Stimulated activated naive CD8-positive, alpha-beta T cell treated with anti-CD3 and anti-CD28 coated beads, Interleukin-15, amount 100 ng/mL, for 72 hours (primary cell): ENCODE data around the gene TSC1.

ENCODE experiments used
- ATAC-seq: fragments of 150-1000 bp; cut with Tn5 transposase; 2 replicates; pipeline ENCODE4 v1.10.0; 2021; ENCODE audit warnings: mild to moderate bottlenecking, moderate library complexity
- DNase-seq, 2 donors: peaks; one replicate each; pipeline ENCODE4 v3.0.0; 2021 to 2022
- H3K27ac Mint-ChIP-seq, 2 donors: one replicate each; pipeline ENCODE4 v1.8.0; 2022; ENCODE audit warnings: mild to moderate bottlenecking in 2 of 2, mixed read lengths in 2 of 2, moderate library complexity in 2 of 2
- H3K27me3 Mint-ChIP-seq: one replicate; pipeline ENCODE4 v1.8.0; 2022; ENCODE audit warnings: mixed read lengths
- H3K4me1 Mint-ChIP-seq: one replicate; pipeline ENCODE4 v1.8.0; 2022; ENCODE audit warnings: mild to moderate bottlenecking, mixed read lengths
- H3K4me3 Mint-ChIP-seq, 2 donors: one replicate each; pipeline ENCODE4 v1.8.0; 2022; ENCODE audit warnings: mild to moderate bottlenecking in 2 of 2, mixed read lengths in 2 of 2, moderate library complexity in 1 of 2
- H3K9me3 Mint-ChIP-seq, 2 donors: one replicate each; pipeline ENCODE4 v1.8.0; 2022; ENCODE audit warnings: mixed read lengths in 2 of 2

The TSC1 gene

DNA sequence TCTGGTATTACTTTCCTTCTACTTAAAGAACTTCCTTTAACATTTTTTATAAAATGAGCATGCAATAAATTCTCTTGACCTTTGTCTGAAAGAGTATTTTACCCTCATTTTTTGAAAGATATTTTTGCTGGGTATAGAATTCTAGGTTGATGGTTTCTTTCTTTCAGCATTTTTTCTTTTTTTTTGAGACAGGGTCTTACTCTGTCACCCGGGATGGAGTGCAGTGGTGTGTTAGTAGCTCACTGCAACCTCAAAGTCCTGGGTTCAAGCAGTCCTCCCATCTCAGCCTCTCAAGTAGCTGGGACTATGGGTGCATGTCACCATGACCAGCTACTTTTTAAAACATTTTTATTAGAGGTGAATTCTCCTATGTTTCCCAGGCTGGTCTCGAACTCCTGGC, 10.7 kb upstream of the TSC1 start:
- H3K27me3 Mint-ChIP-seq, result no peaks in the 10 kb centered on the region
- H3K4me1 Mint-ChIP-seq, result no peaks in the 10 kb centered on the region
- H3K4me3 Mint-ChIP-seq, result no peak overlapping the region
- DNase-seq (no peak), ATAC-seq (no peak)
- H3K27ac Mint-ChIP-seq, result no peak overlapping the region
- peaks cover 5 to 12% of the 10 kb centered on the region in 2 donors for H3K9me3 Mint-ChIP-seq

DNA sequence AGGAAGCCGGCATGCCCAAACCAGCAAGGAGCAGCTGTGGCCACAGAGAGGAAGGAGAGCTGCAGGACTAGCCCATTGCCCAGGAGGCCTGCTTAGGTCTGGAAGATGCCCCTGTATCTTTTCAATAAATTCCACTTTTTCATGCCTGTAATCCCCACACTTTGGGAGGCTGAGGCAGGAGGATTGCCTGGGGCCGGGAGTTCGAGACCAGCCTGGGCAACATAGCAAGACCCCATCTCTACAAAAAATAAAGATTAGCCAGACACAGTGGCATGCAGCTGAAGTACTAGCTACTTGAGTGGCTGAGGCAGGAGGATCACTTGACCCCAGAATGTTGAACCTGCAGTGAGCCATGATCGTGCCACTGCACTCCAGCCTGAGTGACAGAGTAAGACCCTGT, 5.3 kb upstream of the TSC1 start:
- H3K9me3 Mint-ChIP-seq, result no peaks in the 10 kb centered on the region
- no peak for ATAC-seq
- H3K27me3 Mint-ChIP-seq, result no peaks in the 10 kb centered on the region
- no peak overlapping the region for H3K4me3 Mint-ChIP-seq
- DNase-seq, result no peak
- peaks cover 7% of the 10 kb centered on the region for H3K4me1 Mint-ChIP-seq
- H3K27ac Mint-ChIP-seq, result no peak overlapping the region

GRCh38 chr9:132948482-132949050, 4.2 kb upstream of the TSC1 start:
- no peaks in the 10 kb centered on the region for H3K9me3 Mint-ChIP-seq
- no peaks in the 10 kb centered on the region for H3K27me3 Mint-ChIP-seq
- ATAC-seq, result no peak
- DNase-seq, result no peak
- H3K27ac Mint-ChIP-seq, result no peak overlapping the region
- no peak overlapping the region for H3K4me3 Mint-ChIP-seq
- peaks cover 18% of the 10 kb centered on the region for H3K4me1 Mint-ChIP-seq

DNA sequence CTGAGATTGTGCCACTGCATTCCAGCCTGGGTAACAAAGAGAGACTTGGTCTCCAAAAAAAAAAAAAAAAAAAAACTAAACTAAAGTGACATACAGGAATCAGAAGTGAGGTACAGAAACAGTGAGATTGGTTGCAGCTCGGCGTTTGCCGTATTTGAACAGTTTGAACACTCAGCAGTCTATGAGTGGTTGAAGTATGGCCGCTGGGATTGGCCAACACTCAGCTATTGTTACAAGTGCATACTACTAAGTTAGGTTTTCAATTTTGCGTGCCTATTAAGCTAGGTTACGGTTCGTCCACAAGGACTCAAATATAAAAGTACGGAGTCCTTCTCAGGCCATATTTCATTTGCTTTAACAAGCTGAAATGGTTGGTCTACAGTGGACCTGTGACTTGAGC, 3.3 kb upstream of the TSC1 start:
- Mint-ChIP-seq H3K9me3 (no peaks in the 10 kb centered on the region), H3K27ac (no peak overlapping the region), H3K27me3 (no peaks in the 10 kb centered on the region), H3K4me3 (no peak overlapping the region), H3K4me1 (peaks cover 26% of the 10 kb centered on the region)
- no peak for DNase-seq
- ATAC-seq, result no peak

GRCh38 chr9:132946631-132947295, 2.3 kb upstream of the TSC1 start:
- ATAC-seq, result no peak
- Mint-ChIP-seq H3K9me3 (no peaks in the 10 kb centered on the region), H3K27ac (no peak overlapping the region), H3K4me3 (no peak overlapping the region), H3K4me1 (peaks cover 35% of the 10 kb centered on the region), H3K27me3 (no peaks in the 10 kb centered on the region)
- DNase-seq, result no peak

DNA sequence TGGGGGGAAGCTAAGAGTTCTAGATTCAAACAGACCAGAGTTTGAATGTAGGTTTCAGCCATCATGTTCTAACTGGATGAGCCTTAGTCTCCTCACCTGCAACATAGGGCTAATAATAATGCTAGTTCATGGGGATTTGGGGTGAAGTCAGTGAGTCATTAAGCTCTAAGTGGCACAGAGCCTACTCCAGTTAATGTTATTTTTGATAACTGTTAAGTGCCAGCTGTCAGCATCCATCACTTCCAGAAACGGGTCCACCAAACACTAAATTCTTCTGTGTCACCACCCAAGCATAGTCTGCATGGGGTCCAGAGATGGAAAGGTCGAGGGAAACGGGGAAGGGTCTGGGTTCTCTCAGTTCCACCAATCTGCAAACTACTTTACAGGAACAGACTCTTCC, 1.8 kb upstream of the TSC1 start:
- ATAC-seq (no peak), DNase-seq (no peak)
- Mint-ChIP-seq H3K4me3 (no peak overlapping the region), H3K27me3 (no peaks in the 10 kb centered on the region), H3K9me3 (no peaks in the 10 kb centered on the region), H3K27ac (no peak overlapping the region), H3K4me1 (peaks cover 39% of the 10 kb centered on the region)

- Mint-ChIP-seq H3K27me3 (no peaks in the 10 kb centered on the region), H3K4me3 (peak overlapping the region; percentile 94 to 97), H3K9me3 (no peaks in the 10 kb centered on the region), H3K27ac (peak overlapping the region; percentile 100), H3K4me1 (peaks cover 39% of the 10 kb centered on the region)
- ATAC-seq (peak; percentile 62), DNase-seq (no peak)
Observed at GRCh38 chr9:132945186-132946130, 1.0 kb upstream of the TSC1 start.

- H3K4me1 Mint-ChIP-seq, result peaks cover 39% of the 10 kb centered on the region
- H3K27ac Mint-ChIP-seq, result peak overlapping the region; percentile 78 to 100
- DNase-seq (peak in 1 of 2 donors; percentile 5), ATAC-seq (peak; percentile 3)
- H3K4me3 Mint-ChIP-seq, result peak overlapping the region; percentile 94 to 97
- H3K27me3 Mint-ChIP-seq, result no peaks in the 10 kb centered on the region
- H3K9me3 Mint-ChIP-seq, result no peaks in the 10 kb centered on the region
Observed at GRCh38 chr9:132943651-132944293, 644 bp downstream of the TSC1 start.

DNA sequence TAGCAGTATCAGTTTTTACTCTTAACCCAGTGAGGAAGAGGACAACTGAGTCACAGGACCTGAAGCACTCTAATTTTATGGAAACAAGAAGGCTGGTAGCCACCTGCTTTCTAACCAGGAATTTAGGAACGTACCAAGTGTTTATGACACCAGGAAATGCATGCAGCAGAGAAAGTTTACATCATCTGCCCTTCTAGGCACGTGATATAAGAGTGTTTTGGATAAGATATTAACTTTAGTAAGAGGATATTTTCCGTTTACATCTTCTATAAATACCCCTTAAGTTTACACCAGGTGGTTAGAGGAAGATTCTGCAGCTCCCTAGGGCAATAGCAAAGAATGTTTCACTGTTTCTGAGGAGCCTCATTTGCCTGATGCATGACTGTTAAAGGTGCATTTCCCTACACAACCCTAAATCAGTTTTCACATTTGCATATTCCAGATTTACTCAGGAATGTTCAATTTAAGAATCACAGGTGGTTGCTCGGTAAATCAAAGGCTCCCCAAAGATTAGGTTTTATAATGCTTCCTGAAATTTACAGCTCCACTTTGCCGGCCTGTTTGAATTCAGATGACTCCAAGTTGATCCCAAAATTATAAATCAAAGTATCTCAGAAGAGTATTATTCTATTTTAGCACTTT, 1.8 kb downstream of the TSC1 start:
- H3K4me1 Mint-ChIP-seq, result peaks cover 39% of the 10 kb centered on the region
- no peaks in the 10 kb centered on the region for H3K9me3 Mint-ChIP-seq
- no peak for DNase-seq
- H3K27me3 Mint-ChIP-seq, result no peaks in the 10 kb centered on the region
- ATAC-seq, result no peak
- H3K27ac Mint-ChIP-seq, result no peak overlapping the region
- H3K4me3 Mint-ChIP-seq, result peak overlapping the region in 1 of 2 donors; percentile 24

DNA sequence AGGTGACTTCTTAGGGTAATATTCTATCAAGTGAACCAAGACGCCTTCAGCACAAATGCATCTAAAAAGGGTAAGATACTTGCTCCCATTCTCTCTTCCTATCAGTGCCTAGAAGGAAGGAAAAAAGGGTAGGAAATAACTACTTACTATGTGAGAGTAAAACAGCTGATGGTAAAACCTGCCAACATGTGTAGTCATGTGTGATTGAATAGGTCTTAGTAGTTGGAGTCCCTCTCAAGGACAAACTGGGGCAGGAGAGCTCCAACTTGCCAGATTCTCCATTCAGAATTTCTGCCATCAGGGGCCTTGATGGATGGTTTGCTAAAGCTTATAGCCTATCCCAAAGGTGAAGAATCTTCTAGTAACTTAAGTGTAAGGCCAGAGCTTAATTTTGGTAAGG, 5.2 kb downstream of the TSC1 start:
- Mint-ChIP-seq H3K4me1 (peaks cover 28% of the 10 kb centered on the region), H3K9me3 (no peaks in the 10 kb centered on the region), H3K27ac (no peak overlapping the region), H3K27me3 (no peaks in the 10 kb centered on the region), H3K4me3 (no peak overlapping the region)
- DNase-seq, result no peak
- ATAC-seq, result no peak

- ATAC-seq (no peak), DNase-seq (no peak)
- Mint-ChIP-seq H3K4me3 (no peak overlapping the region), H3K27ac (no peak overlapping the region), H3K9me3 (no peaks in the 10 kb centered on the region), H3K27me3 (no peaks in the 10 kb centered on the region), H3K4me1 (peaks cover 12% of the 10 kb centered on the region)
Observed at GRCh38 chr9:132937463-132937901, 6.9 kb downstream of the TSC1 start.

DNA sequence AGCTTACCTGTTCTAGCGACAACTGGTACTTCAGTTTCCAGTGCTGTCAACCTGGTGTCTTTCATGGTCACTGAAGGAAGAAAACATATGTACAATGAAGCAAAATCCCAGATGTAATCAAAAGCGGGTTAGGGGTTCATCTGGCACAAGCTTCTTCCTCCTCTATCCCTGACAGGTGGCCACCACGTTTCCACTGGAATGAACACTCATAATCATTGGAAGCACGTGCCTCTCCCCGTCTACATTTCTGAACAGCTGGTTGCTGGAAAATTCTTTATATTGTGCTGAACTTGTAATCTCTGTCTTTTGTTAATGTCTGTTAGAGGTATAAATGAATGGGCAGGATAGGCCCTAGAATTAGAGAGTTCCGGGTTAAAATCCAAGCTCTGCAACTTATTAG, 9.4 kb downstream of the TSC1 start:
- Mint-ChIP-seq H3K27me3 (no peaks in the 10 kb centered on the region), H3K27ac (no peak overlapping the region), H3K4me3 (no peak overlapping the region), H3K4me1 (no peaks in the 10 kb centered on the region), H3K9me3 (no peaks in the 10 kb centered on the region)
- ATAC-seq, result no peak
- no peak for DNase-seq

DNA sequence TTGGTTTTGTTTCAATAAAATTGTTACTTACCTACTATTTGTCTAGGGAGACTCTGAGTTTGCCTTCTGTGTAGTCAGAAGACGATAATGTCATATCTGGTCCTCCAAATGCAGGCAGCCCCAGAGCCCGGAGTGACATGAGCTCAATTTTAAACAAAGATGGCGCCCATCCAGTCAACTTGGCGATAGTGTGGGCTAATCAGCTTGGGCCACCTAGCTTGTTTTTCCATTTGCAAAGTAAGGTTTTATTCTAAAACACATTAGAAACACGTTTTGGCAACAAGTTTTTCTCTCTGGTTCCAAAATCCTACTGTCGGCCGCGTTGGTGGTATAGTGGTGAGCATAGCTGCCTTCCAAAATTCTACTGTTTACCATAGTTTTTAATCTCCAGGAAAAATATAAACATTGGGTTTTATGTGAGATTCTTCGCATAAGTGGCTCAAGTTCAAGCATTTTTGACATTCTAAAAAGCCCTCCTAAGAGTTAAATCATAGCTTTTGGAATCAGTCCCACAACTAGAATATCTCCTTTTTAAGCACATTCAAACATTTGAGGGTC, 13.2 kb downstream of the TSC1 start:
- no peaks in the 10 kb centered on the region for H3K4me1 Mint-ChIP-seq

DNA sequence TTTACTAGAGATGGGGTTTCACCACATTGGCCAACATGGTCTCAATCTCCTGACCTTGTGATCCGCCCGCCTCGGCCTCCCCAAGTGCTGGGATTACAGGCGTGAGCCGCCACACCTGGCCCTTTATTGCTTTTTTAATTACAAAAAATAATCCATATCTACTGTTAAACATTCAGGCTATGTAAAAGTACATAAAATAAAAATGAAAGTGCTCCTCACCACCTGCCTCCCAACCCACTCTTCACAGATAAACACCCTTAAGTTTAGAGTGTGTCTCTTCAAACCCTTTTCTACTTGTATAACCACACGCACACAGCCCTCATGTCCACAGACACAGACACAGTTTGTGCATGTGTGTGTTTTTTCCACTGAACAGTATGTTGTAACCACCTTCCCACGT, 16.7 kb downstream of the TSC1 start:
- no peak overlapping the region for H3K4me3 Mint-ChIP-seq
- H3K27ac Mint-ChIP-seq, result no peak overlapping the region
- no peak for ATAC-seq
- H3K4me1 Mint-ChIP-seq, result no peaks in the 10 kb centered on the region
- H3K9me3 Mint-ChIP-seq, result no peaks in the 10 kb centered on the region
- DNase-seq, result no peak
- H3K27me3 Mint-ChIP-seq, result no peaks in the 10 kb centered on the region

More for the DNA sequence above, 13.2 kb downstream of the TSC1 start:
- H3K27ac Mint-ChIP-seq, result no peak overlapping the region
- H3K9me3 Mint-ChIP-seq, result no peaks in the 10 kb centered on the region
- ATAC-seq (no peak), DNase-seq (no peak)
- no peaks in the 10 kb centered on the region for H3K27me3 Mint-ChIP-seq
- no peak overlapping the region for H3K4me3 Mint-ChIP-seq

GRCh38 chr9:132923346-132923902, 21.0 kb downstream of the TSC1 start:
- Mint-ChIP-seq H3K9me3 (no peaks in the 10 kb centered on the region), H3K27me3 (no peaks in the 10 kb centered on the region), H3K4me3 (no peak overlapping the region), H3K4me1 (no peaks in the 10 kb centered on the region), H3K27ac (no peak overlapping the region)
- ATAC-seq (no peak), DNase-seq (no peak)
